Astrocyte (in vitro differentiated cells and primary cell): ENCODE measurements around the gene RASGEF1C. TPM values are rescaled to one million over a fixed set of nuclear protein-coding genes. Genes with fewer than 3 reads are reported as not detected.

ENCODE experiments used
- DNase-seq: peaks from one replicate; pipeline ENCODE4 v3.0.0-alpha.2; 2010; ENCODE audit warnings: low read depth
- FAIRE-seq: peaks from 2 replicates; lab custom pipeline; 2011; peaks lifted over from hg19 to GRCh38; lab: Jason Lieb, UNC
- H2AFZ ChIP-seq: 2 replicates; pipeline ENCODE4 v1.6.0; 2012; ENCODE audit warnings: low read depth, low read length, inconsistent platforms
- H3K27ac ChIP-seq: 2 replicates; pipeline ENCODE4 v1.5.1; 2011; ENCODE audit warnings: low read depth, low read length, inconsistent platforms
- H3K27me3 ChIP-seq: 2 replicates; pipeline ENCODE4 v1.6.0; 2011; ENCODE audit warnings: low read length, inconsistent platforms; ENCODE audit not compliant: insufficient read depth
- H3K36me3 ChIP-seq: 2 replicates; pipeline ENCODE4 v1.5.1; 2011; ENCODE audit warnings: low read length, inconsistent platforms; ENCODE audit not compliant: insufficient read depth
- H3K4me1 ChIP-seq: 2 replicates; pipeline ENCODE4 v1.5.1; 2011; ENCODE audit warnings: low read length, inconsistent platforms; ENCODE audit not compliant: insufficient read depth
- H3K4me2 ChIP-seq: 2 replicates; pipeline ENCODE4 v1.6.0; 2012; ENCODE audit warnings: low read length, inconsistent platforms
- H3K4me3 ChIP-seq: 2 replicates; pipeline ENCODE4 v1.5.1; 2011; ENCODE audit warnings: low read depth, mild to moderate bottlenecking, low read length, inconsistent platforms; ENCODE audit not compliant: insufficient read depth
- H3K79me2 ChIP-seq: 2 replicates; pipeline ENCODE4 v1.6.0; 2012; ENCODE audit warnings: mild to moderate bottlenecking, low read length, inconsistent platforms; ENCODE audit not compliant: insufficient read depth
- H3K9ac ChIP-seq: 2 replicates; pipeline ENCODE4 v1.6.0; 2012; ENCODE audit warnings: mild to moderate bottlenecking, low read length, inconsistent platforms
- H3K9me3 ChIP-seq: 2 replicates; pipeline ENCODE4 v1.5.1; 2012; ENCODE audit warnings: low read depth, mild to moderate bottlenecking, low read length, inconsistent platforms; ENCODE audit not compliant: insufficient read depth
- H4K20me1 ChIP-seq: 2 replicates; pipeline ENCODE4 v1.6.0; 2012; ENCODE audit warnings: low read length, inconsistent platforms; ENCODE audit not compliant: insufficient read depth
- H3K27ac Mint-ChIP-seq: one replicate; pipeline ENCODE4 v1.8.0; 2021; ENCODE audit warnings: mild to moderate bottlenecking, mixed read lengths; ENCODE audit not compliant: unreplicated experiment
- H3K27me3 Mint-ChIP-seq: one replicate; pipeline ENCODE4 v1.8.0; 2021; ENCODE audit warnings: low read depth, mixed read lengths; ENCODE audit not compliant: unreplicated experiment
- H3K36me3 Mint-ChIP-seq: one replicate; pipeline ENCODE4 v1.8.0; 2021; ENCODE audit warnings: low read depth, mixed read lengths; ENCODE audit not compliant: unreplicated experiment
- H3K4me1 Mint-ChIP-seq: one replicate; pipeline ENCODE4 v1.8.0; 2021; ENCODE audit warnings: low read depth, mixed read lengths; ENCODE audit not compliant: unreplicated experiment
- H3K4me3 Mint-ChIP-seq: one replicate; pipeline ENCODE4 v1.8.0; 2021; ENCODE audit warnings: mild to moderate bottlenecking, moderate library complexity, mixed read lengths; ENCODE audit not compliant: unreplicated experiment
- H3K9me3 Mint-ChIP-seq: one replicate; pipeline ENCODE4 v1.8.0; 2021; ENCODE audit warnings: mild to moderate bottlenecking, mixed read lengths; ENCODE audit not compliant: unreplicated experiment
- EZH2 ChIP-seq: IDR thresholded peaks from 2 replicates; pipeline ENCODE4 v1.6.1; 2012; ENCODE audit warnings: mild to moderate bottlenecking, low read length, inconsistent platforms; ENCODE audit not compliant: insufficient read depth
- total RNA-seq: library from RNA; stranded (reverse); gene quantifications from 2 replicates; pipeline ENCODE4 v1.2.1, GENCODE V29; 2021
- TF ChIP-seq, protein P1 (sequence below): IDR thresholded peaks from 2 replicates; pipeline ENCODE4 v1.5.1; 2011; ENCODE audit warnings: low read depth, mild to moderate bottlenecking, inconsistent platforms, low read length, moderate library complexity; ENCODE audit not compliant: insufficient read depth

RASGEF1C gene
- total RNA-seq, 1 donor from 2014 or later = 0.41 TPM

DNA sequence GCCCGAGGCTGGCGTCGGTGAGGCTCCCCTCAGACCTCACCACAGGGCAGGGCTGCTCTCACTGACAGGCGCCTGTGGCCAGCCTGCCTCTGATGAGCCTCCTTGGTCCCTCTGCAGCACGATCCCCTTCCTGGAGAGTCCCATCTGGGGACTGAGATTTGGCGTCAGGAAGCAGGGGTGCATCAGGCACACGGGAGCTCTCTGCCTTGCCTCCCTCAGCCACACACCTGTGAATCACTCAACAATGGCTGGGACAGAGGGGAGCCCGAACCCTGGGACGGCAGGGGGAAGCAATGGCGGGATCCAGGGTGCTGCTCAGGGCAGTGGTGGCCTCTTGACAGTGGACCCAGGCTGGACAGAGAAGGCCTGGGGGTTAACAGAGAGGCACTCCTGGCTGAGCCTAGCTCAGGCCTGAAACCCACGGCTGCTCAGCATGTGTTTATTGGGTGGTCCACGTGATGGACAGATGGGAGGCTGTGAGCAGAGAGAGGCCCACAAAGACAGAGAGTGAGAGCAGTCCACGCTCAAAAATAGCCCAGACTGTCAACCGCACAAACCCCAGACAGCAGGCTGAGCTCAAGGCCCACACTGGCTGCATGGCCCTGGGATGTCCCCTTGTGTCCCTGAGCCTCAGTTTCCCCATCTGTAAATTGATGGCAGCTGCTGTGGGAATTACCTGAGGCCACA lies 11.9 kb downstream of the RASGEF1C start:
- TF ChIP-seq EZH2 = no peak
- TF ChIP-seq, protein P1, sequence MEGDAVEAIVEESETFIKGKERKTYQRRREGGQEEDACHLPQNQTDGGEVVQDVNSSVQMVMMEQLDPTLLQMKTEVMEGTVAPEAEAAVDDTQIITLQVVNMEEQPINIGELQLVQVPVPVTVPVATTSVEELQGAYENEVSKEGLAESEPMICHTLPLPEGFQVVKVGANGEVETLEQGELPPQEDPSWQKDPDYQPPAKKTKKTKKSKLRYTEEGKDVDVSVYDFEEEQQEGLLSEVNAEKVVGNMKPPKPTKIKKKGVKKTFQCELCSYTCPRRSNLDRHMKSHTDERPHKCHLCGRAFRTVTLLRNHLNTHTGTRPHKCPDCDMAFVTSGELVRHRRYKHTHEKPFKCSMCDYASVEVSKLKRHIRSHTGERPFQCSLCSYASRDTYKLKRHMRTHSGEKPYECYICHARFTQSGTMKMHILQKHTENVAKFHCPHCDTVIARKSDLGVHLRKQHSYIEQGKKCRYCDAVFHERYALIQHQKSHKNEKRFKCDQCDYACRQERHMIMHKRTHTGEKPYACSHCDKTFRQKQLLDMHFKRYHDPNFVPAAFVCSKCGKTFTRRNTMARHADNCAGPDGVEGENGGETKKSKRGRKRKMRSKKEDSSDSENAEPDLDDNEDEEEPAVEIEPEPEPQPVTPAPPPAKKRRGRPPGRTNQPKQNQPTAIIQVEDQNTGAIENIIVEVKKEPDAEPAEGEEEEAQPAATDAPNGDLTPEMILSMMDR = no peak
- Histone ChIP-seq H3K27me3 (no peaks in the 10 kb centered on the region), H3K27ac (no peak overlapping the region), H3K9me3 (no peaks in the 10 kb centered on the region), H4K20me1 (no peaks in the 10 kb centered on the region), H3K79me2 (no peaks in the 10 kb centered on the region), H3K4me1 (no peaks in the 10 kb centered on the region), H3K36me3 (no peaks in the 10 kb centered on the region), H3K4me3 (no peak overlapping the region), H3K4me2 (no peak overlapping the region), H3K9ac (no peak overlapping the region), H2AFZ (no peak overlapping the region)
- FAIRE-seq (no peak), DNase-seq (no peak)
- H3K4me1 Mint-ChIP-seq = no peaks in the 10 kb centered on the region
- H3K36me3 Mint-ChIP-seq = peaks cover 2% of the 10 kb centered on the region
- H3K27ac Mint-ChIP-seq = no peak overlapping the region
- peaks cover 9% of the 10 kb centered on the region for H3K27me3 Mint-ChIP-seq
- no peak overlapping the region for H3K4me3 Mint-ChIP-seq
- H3K9me3 Mint-ChIP-seq = no peaks in the 10 kb centered on the region

DNA sequence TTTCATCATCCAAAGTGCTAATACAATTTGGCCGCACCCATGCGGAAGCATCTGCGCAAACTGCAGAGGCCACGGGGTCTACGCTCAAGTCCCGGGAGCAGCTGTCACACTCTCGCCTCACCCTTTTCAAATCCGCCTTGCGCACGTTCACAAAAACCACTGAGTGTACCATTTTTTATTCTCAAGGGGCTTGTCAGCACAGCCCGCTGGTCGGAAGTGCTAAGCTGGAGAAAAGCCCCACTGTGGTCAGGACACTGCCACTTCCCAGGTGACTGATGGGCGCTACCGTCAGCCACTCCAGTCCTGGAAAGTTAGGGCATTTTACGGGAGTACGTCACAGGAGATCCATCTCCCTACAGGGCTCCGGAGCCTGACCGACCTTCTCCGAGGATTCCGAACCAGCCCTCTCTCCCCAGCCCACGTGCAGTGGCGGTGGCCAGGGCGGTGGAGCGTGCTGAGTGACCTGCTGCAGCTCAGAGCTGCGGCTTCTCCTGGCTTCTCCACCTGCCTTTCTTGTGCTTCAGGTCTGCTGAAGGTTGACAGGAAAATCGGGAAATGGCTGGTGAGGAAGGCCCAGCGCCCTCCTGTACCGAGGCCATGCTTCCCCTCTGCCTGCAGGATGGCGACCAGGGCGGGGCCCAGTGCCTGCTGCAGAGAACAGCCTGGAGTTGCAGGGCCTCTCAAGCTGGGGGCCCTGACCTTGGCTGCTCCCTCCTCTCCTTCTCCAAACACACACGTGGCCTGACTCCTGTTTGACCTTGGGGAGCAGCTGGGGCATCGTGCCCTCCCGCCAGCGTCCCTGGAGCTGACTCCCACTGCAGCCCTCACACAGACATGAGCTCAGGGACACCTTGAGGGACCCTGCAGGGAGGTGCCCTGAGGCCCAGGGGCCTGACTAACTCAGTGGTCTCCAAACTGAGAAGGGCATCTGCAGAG lies 14.3 kb downstream of the RASGEF1C start:
- peaks cover 4% of the 10 kb centered on the region for H3K27me3 Mint-ChIP-seq
- Histone ChIP-seq H3K9me3 (no peaks in the 10 kb centered on the region), H4K20me1 (no peaks in the 10 kb centered on the region), H3K4me2 (no peak overlapping the region), H3K27ac (no peak overlapping the region), H3K36me3 (no peaks in the 10 kb centered on the region), H3K4me3 (no peak overlapping the region), H3K79me2 (no peaks in the 10 kb centered on the region), H3K4me1 (no peaks in the 10 kb centered on the region), H3K9ac (no peak overlapping the region), H3K27me3 (no peaks in the 10 kb centered on the region), H2AFZ (no peak overlapping the region)
- TF ChIP-seq EZH2 = no peak
- TF ChIP-seq, protein P1 = no peak
- H3K4me3 Mint-ChIP-seq = no peak overlapping the region
- FAIRE-seq (no peak), DNase-seq (no peak)
- H3K27ac Mint-ChIP-seq = no peak overlapping the region
- H3K9me3 Mint-ChIP-seq = no peaks in the 10 kb centered on the region
- H3K4me1 Mint-ChIP-seq = no peaks in the 10 kb centered on the region
- peaks cover 2% of the 10 kb centered on the region for H3K36me3 Mint-ChIP-seq
